Thoracic aorta (tissue), 2 donors: Measurements from ENCODE around the gene OSBP2. TPM values are rescaled to one million over a fixed set of nuclear protein-coding genes. Genes with fewer than 3 reads are reported as not detected.

ENCODE experiments used
- ATAC-seq: fragments of 150-250 bp; one replicate; pipeline ENCODE4 v1.8.0; 2017; ENCODE audit warnings: low read depth; ENCODE audit not compliant: insufficient number of reproducible peaks, low FRiP score
- DNase-seq: peaks from one replicate; pipeline ENCODE4 v3.0.0-alpha.2; 2020; ENCODE audit warnings: low spot score
- H3K27ac ChIP-seq, 2 donors: fragments of 200-600 bp; sonication (generic); 1 replicate in 1 of 2; 2 replicates in 1 of 2; pipeline ENCODE4 v1.5.1; 2016; ENCODE audit warnings: mild to moderate bottlenecking in 2 of 2, moderate library complexity in 2 of 2
- H3K27me3 ChIP-seq: fragments of 200-600 bp; sonication (generic); replicated peaks from 2 replicates; pipeline ENCODE4 v1.6.0; 2016; ENCODE audit warnings: mild to moderate bottlenecking; ENCODE audit not compliant: insufficient read depth
- H3K36me3 ChIP-seq: fragments of 200-600 bp; sonication (generic); one replicate; pipeline ENCODE4 v1.5.1; 2016
- H3K4me1 ChIP-seq, 2 donors: fragments of 200-600 bp; sonication (generic); 1 replicate in 1 of 2; 2 replicates in 1 of 2; pipeline versions ENCODE4 v1.5.1 to v1.6.0; 2016; ENCODE audit warnings: low read depth in 2 of 2, mild to moderate bottlenecking in 1 of 2; ENCODE audit not compliant: control insufficient read depth in 1 of 2
- H3K4me3 ChIP-seq: fragments of 200-600 bp; sonication (generic); 2 replicates; pipeline ENCODE4 v1.5.1; 2016; ENCODE audit warnings: mild to moderate bottlenecking
- H3K9me3 ChIP-seq: fragments of 200-600 bp; sonication (generic); 2 replicates; pipeline ENCODE4 v1.5.1; 2016
- CTCF ChIP-seq: fragments of 200-600 bp; sonication (generic); IDR thresholded peaks from one replicate; pipeline ENCODE4 v1.5.1; 2019; ENCODE audit warnings: antibody characterized with exemption
- total RNA-seq, 2 donors: library from RNA; depleted of rRNA; stranded (reverse); fragments of >200 nt; gene quantifications; one replicate each; pipeline versions ENCODE4 v1.1.0 to v1.2.3, GENCODE V29; 2016

OSBP2 gene
- total RNA-seq, 2 donors from 2014 or later, result 0.71 to 3.0 TPM

DNA sequence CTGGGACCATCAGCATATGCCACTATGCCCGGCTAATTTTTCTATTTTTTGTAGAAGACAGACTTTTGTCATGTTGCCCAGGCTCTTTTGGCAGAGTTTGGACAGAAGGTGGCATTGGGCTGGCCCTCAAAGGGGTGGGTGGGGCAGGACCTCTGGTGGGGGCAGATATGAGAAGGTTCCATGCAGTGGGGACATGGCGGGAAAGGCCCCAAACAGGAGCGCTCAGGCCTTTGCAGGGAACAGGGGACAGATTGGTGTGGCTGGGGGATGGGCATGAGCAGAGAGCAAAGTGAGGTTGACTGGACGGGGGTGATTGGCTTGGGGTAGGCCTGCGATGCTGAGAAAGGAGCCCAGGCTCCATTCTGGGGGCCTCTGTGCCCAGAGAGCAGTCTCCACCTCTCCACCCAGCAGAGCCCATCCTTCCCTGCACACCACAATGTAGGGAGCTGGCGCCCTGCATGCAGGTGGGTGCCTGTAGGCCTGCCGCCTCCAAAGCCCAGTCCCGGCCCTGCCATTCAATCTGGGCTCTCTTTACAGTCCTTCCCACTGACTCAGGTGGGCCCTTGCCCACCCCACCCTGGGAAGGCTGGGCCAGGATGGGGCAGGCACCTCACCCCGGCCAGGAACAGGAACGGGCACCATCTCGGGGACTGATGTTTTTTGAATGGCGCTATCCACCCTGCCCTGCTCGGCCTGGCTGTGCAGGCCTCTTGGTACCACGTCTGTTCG, 175.2 kb downstream of the OSBP2 start:
- DNase-seq (no peak), ATAC-seq (no peak)
- TF ChIP-seq CTCF, result no peak
- no peaks in the 10 kb centered on the region for H3K9me3 ChIP-seq
- no peaks in the 10 kb centered on the region for H3K36me3 ChIP-seq
- H3K27me3 ChIP-seq, result no peaks in the 10 kb centered on the region
- peaks cover 0 to 13% of the 10 kb centered on the region in 2 donors for H3K4me1 ChIP-seq
- no peak overlapping the region for H3K27ac ChIP-seq
- no peak overlapping the region for H3K4me3 ChIP-seq

- DNase-seq (no peak), ATAC-seq (no peak)
- H3K4me3 ChIP-seq, result no peak overlapping the region
Measured at GRCh38 chr22:30870451-30871345, 176.0 kb downstream of the OSBP2 start.

GRCh38 chr22:30871391-30872284, 177.0 kb downstream of the OSBP2 start:
- Histone ChIP-seq H3K27ac (no peak overlapping the region), H3K4me1 (peaks cover 0 to 22% of the 10 kb centered on the region in 2 donors)
- TF ChIP-seq CTCF, result no peak

More at GRCh38 chr22:30870451-30871345, 176.0 kb downstream of the OSBP2 start:
- Histone ChIP-seq H3K9me3 (no peaks in the 10 kb centered on the region), H3K27me3 (no peaks in the 10 kb centered on the region), H3K4me1 (peaks cover 0 to 13% of the 10 kb centered on the region in 2 donors), H3K36me3 (no peaks in the 10 kb centered on the region), H3K27ac (no peak overlapping the region)
- no peak for TF ChIP-seq CTCF

DNA sequence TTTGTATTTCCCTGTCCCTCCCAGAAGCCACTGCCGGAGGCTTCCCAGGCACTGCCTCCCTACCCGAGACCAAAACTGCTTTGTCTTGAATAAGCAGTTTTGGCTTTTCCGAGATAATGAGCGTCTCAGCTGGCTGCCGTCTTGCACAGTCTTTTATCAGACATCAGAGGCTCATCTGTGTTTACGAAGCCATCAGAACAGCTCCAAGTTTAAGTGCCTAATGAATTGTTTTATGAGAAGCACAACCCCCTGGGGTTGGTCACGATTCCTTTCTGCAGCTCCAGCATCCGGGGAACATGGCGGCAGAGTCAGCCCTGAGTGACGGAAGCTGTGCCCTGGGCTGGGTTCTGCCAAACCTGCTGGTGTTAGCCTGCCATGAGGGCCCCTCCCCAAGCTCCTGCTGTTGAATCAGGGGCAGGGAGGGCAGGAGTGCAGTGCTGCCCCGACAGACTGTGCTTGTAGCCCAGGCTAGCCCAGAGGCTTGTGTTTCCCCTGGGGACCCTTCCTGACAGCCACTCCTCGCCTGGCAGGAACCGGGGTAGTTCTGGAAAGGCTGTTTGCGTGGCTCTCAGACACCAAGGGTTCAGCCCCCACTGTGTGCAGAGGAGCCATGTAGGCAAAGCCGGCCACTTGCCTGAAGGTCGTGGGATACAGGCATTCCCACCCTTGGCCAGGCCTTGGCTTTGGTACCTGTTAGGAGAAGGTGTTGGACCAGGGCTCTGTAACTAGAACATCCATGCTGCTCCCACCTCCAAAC, 177.8 kb downstream of the OSBP2 start:
- no peak overlapping the region for H3K27ac ChIP-seq
- peaks cover 0 to 26% of the 10 kb centered on the region in 2 donors for H3K4me1 ChIP-seq
- no peaks in the 10 kb centered on the region for H3K36me3 ChIP-seq
- H3K9me3 ChIP-seq, result no peaks in the 10 kb centered on the region
- H3K4me3 ChIP-seq, result no peak overlapping the region
- ATAC-seq (no peak), DNase-seq (no peak)
- TF ChIP-seq CTCF, result no peak
- no peaks in the 10 kb centered on the region for H3K27me3 ChIP-seq

More at GRCh38 chr22:30871391-30872284, 177.0 kb downstream of the OSBP2 start:
- ATAC-seq (no peak), DNase-seq (no peak)
- Histone ChIP-seq H3K27me3 (no peaks in the 10 kb centered on the region), H3K4me3 (no peak overlapping the region), H3K36me3 (no peaks in the 10 kb centered on the region), H3K9me3 (no peaks in the 10 kb centered on the region)
